ENCODE results near the gene RNPEP.

The RNPEP gene

GRCh38 chr1:201982082-201982622, 296 bp upstream of the RNPEP start:
- no peak for TF ChIP-seq CTCF (IDR thresholded peaks at IDR 0.05; ENCODE audit: control extremely low read depth, extremely low read depth, low read depth, missing control alignments)
- CTCF ChIA-PET: interaction anchor here (1.4 to 5.9 kb wide), 6 partner anchors 9 to 154 kb away, joined by 3 to 29 read pairs (median 8); partner anchors contain the start of gene ELF3
- peak; percentile 92 for DNase-seq (ENCODE audit: extremely low spot score)
- POLR2A ChIA-PET: interaction anchor here (0.5 to 0.7 kb wide), 3 partner anchors 18 to 272 kb away, joined by 3 to 9 read pairs (median 4); no protein-coding TSS in a partner anchor

- ChIA-PET POLR2A (interaction anchor here (0.6 kb wide), 1 partner anchor 19 kb away, joined by 7 read pairs; no protein-coding TSS in a partner anchor), CTCF (interaction anchor here (1.4 to 5.9 kb wide), 5 partner anchors 10 to 88 kb away, joined by 3 to 29 read pairs (median 11); partner anchors contain the start of gene ELF3)
- no peak for TF ChIP-seq CTCF (IDR thresholded peaks at IDR 0.05; ENCODE audit: control extremely low read depth, extremely low read depth, low read depth, missing control alignments)
- no peak for DNase-seq (ENCODE audit: extremely low spot score)
These were observed 945 bp downstream of the RNPEP start for GRCh38 chr1:201983380-201983805.

DNA sequence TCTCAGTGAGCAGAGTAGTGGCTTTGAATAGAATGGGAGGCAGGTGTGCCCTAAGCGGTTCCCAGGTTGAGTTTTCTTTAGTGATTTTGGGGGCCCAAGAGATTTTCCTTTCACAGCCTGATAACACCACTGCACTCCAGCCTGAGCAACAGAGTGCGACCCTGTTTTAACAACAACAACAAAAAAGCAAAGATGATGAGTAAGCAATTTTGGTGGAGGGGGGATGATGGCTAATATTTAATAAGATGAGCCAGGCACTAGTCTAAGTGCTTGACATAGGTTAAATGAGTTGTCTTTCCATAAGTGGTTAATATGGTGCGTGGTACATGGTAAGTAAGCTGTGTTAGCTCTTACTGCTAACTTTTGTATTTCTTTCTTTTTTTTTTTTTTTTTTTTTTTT, 2.0 kb downstream of the RNPEP start:
- DNase-seq (ENCODE audit: extremely low spot score): no peak
- POLR2A ChIA-PET: interaction anchor here (1.0 kb wide), 1 partner anchor 12 kb away, joined by 4 read pairs; no protein-coding TSS in a partner anchor
- CTCF ChIA-PET: interaction anchor here (0.6 to 5.9 kb wide), 5 partner anchors 10 to 151 kb away, joined by 3 to 37 read pairs (median 21); no protein-coding TSS in a partner anchor
- TF ChIP-seq CTCF (IDR thresholded peaks at IDR 0.05; ENCODE audit: control extremely low read depth, extremely low read depth, low read depth, missing control alignments): no peak

- ChIA-PET POLR2A (interaction anchor here (0.7 to 1.0 kb wide), 3 partner anchors 13 to 253 kb away, joined by 4 read pairs; no protein-coding TSS in a partner anchor), CTCF (interaction anchor here (1.7 to 5.9 kb wide), 4 partner anchors 12 to 150 kb away, joined by 5 to 37 read pairs (median 25); no protein-coding TSS in a partner anchor)
- no peak for DNase-seq (ENCODE audit: extremely low spot score)
- TF ChIP-seq CTCF (IDR thresholded peaks at IDR 0.05; ENCODE audit: control extremely low read depth, extremely low read depth, low read depth, missing control alignments): no peak
These were observed 2.9 kb downstream of the RNPEP start for GRCh38 chr1:201985355-201985754.

DNA sequence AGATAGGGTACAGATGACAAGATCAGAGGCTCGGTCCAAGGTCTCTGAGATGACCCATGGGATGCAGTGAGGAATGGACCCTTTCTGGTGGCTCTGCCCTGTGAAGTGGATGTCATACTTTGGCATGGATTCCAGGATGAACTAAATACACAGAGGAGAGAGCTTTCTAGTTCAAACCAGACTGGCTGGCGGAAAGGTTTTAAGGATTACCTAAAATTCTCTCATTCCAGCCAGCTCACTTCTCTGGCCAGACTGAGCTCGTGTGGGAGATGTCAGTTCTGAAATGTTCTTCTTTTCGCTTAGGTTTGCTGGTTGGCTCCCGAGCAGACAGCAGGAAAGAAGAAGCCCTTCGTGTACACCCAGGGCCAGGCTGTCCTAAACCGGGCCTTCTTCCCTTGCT, 6.2 kb downstream of the RNPEP start:
- CTCF ChIA-PET: interaction anchor here (1.1 to 5.9 kb wide), 4 partner anchors 11 to 147 kb away, joined by 3 to 37 read pairs (median 4); no protein-coding TSS in a partner anchor
- no peak for TF ChIP-seq CTCF (IDR thresholded peaks at IDR 0.05; ENCODE audit: control extremely low read depth, extremely low read depth, low read depth, missing control alignments)
- POLR2A ChIA-PET: no interaction called here
- DNase-seq (ENCODE audit: extremely low spot score): no peak

DNA sequence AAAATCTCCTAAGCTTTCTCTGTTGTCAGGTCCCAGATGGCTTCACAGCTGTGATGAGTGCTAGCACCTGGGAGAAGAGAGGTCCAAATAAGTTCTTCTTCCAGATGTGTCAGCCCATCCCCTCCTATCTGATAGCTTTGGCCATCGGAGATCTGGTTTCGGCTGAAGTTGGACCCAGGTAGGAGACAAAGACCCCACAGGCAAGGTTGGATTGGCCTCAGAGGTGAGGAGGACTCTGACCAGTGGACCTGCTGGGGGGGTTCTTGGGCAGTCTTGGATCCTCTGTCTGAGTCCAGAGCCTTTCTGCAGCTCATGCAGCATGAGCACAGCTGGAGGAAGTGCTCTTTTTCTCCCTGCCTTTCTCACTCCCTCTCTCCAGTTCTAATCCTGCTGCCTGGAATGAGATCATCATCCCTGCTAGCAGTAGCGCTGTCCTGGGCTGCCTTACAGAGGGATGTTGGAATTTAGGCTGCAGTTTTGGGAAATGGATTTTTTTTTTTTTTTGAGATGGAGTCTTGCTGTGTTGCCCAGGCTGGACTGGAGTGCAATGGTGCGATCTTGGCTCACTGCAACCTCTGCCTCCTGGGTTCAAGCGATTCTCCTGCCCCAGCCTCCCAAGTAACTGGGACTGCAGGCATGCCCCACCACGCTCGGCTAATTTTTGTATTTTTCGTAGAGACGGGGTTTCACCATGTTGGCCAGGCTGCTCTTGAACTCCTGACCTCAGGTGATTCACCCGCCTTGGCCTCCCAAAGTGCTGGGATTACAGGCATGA, 7.1 kb downstream of the RNPEP start:
- CTCF ChIA-PET: interaction anchor here (1.6 to 5.9 kb wide), 2 partner anchors 10 to 25 kb away, joined by 3 to 37 read pairs; no protein-coding TSS in a partner anchor
- TF ChIP-seq CTCF (IDR thresholded peaks at IDR 0.05; ENCODE audit: control extremely low read depth, extremely low read depth, low read depth, missing control alignments): no peak
- POLR2A ChIA-PET: no interaction called here
- DNase-seq (ENCODE audit: extremely low spot score): no peak
